Measurements from ENCODE around the gene FUT3. TPM values are rescaled to one million over a fixed set of nuclear protein-coding genes. Genes with fewer than 3 reads are reported as not detected.
"Not testable (repeated sequence)": the region's sequence is repeated elsewhere in the genome, so short reads cannot be mapped to it uniquely, and the experiment has no call there.

Gene FUT3
- total RNA-seq, 2 donors from 2014 or later, result 260 to 272 TPM

DNA sequence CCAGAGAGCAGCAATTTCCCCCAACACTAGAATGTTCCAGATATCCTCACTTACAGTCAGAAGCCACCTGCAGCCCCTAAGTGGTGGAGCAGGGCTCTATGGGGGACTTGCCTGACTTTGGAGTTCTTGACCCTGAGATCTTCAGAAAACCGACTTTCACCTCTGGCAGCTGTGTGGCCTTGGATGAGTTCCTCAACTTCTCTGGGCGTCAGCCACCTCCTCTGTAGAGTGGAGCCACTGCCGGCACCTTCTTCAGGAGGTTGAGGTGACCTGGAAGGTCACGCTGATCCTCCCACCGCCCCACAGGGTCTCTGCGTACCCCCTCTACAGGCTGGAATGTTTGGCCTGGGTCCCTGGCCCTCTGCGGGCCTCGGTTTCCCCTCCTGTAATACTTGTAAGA, 26.2 kb upstream of the FUT3 start:
- no peaks in the 10 kb centered on the region for H3K4me1 ChIP-seq
- no peak for DNase-seq
- no peaks in the 10 kb centered on the region for H3K27me3 ChIP-seq
- no peaks in the 10 kb centered on the region for H3K36me3 ChIP-seq
- intact Hi-C loops (cut with DNase I), result no loop called here
- TF ChIP-seq, protein P1, sequence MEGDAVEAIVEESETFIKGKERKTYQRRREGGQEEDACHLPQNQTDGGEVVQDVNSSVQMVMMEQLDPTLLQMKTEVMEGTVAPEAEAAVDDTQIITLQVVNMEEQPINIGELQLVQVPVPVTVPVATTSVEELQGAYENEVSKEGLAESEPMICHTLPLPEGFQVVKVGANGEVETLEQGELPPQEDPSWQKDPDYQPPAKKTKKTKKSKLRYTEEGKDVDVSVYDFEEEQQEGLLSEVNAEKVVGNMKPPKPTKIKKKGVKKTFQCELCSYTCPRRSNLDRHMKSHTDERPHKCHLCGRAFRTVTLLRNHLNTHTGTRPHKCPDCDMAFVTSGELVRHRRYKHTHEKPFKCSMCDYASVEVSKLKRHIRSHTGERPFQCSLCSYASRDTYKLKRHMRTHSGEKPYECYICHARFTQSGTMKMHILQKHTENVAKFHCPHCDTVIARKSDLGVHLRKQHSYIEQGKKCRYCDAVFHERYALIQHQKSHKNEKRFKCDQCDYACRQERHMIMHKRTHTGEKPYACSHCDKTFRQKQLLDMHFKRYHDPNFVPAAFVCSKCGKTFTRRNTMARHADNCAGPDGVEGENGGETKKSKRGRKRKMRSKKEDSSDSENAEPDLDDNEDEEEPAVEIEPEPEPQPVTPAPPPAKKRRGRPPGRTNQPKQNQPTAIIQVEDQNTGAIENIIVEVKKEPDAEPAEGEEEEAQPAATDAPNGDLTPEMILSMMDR (IDR thresholded peaks at IDR 0.05), result no peak
- H3K9me3 ChIP-seq, result no peaks in the 10 kb centered on the region
- H3K4me3 ChIP-seq, result no peak overlapping the region
- H3K27ac ChIP-seq, result no peak overlapping the region
- H3K9ac ChIP-seq (ENCODE audit: low read depth in 2 of 2, low read length in 2 of 2), result no peak overlapping the region

DNA sequence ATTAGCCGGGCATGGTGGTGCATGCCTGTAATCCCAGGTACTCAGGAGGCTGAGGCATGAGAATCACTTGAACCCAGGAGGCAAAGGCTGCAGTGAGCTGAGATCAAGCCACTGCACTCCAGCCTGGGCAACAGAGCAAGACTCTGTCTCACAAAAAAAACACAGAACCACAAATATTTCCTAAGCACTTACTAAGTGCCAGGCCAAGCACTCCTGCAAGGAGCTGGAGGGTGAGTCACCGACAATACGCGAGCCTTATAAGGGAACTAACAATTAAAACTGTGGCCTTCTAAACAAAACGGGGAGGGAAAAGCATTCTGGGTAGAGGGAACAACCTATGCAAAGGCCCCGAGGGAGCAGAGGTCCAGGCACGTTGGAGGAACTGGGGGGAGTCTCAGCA, 23.2 kb upstream of the FUT3 start:
- H3K9ac ChIP-seq (ENCODE audit: low read depth in 2 of 2, low read length in 2 of 2); H3K4me3 ChIP-seq; intact Hi-C loops (cut with DNase I); DNase-seq; H3K4me1 ChIP-seq; H3K27ac ChIP-seq; H3K27me3 ChIP-seq; H3K9me3 ChIP-seq; H3K36me3 ChIP-seq: not testable (repeated sequence)

DNA sequence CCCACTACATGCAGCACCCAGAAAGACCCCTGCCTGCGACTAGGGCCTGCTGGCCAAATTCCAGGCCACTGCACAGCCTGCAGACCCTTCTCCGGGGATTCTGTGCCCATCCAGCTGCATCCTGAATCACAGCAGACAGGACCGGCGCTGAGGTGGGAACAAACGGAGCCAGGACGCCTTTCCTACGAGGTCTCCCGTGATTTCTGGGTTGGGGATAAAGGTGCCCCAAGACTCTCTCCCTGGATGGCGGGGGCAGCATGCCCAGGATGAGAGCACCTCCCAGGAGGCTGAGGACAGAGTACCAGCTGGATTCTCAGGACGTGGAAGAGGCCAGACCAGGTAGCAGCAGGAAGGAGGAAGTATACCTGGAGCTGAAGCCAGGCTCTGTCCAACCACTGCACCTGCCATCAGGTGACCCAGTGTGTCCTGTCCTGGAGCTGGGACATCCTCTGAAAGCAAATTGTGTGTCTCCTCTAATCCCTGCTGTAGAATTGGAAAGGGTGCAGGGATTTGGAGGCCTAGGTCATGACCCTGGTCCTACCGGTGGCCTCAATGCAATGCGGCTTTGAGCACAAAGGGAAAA, 22.5 kb upstream of the FUT3 start:
- H3K27ac ChIP-seq, result no peak overlapping the region
- DNase-seq, result no peak
- no peaks in the 10 kb centered on the region for H3K27me3 ChIP-seq
- no peaks in the 10 kb centered on the region for H3K4me1 ChIP-seq
- H3K36me3 ChIP-seq, result no peaks in the 10 kb centered on the region
- TF ChIP-seq, protein P1 (IDR thresholded peaks at IDR 0.05), result no peak
- H3K4me3 ChIP-seq, result no peak overlapping the region
- intact Hi-C loops (cut with DNase I), result no loop called here
- H3K9me3 ChIP-seq, result no peaks in the 10 kb centered on the region
- H3K9ac ChIP-seq (ENCODE audit: low read depth in 2 of 2, low read length in 2 of 2), result no peak overlapping the region

DNA sequence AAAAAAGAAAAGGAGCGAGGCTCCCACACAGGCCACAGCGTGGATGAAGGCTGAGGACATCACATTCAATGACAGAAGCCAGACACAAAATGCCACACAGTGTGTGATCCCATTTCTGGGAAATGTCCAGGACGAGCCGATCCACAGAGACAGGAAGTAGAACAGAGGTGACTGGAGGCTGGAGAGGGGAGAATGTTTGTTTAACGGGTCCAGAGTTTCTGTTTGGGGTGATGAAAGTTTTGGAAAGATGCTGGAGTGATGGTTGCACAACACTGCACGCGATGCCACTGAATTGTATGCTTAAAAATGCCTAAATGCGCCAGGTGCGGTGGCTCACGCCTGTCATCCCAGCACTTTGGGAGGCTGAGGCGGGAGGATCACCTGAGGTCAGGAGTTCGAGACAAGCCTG, 19.7 kb upstream of the FUT3 start:
- no peaks in the 10 kb centered on the region for H3K9me3 ChIP-seq
- H3K27me3 ChIP-seq, result no peaks in the 10 kb centered on the region
- DNase-seq, result no peak
- TF ChIP-seq, protein P1 (IDR thresholded peaks at IDR 0.05), result no peak
- H3K4me1 ChIP-seq, result no peaks in the 10 kb centered on the region
- no peaks in the 10 kb centered on the region for H3K36me3 ChIP-seq
- H3K27ac ChIP-seq, result no peak overlapping the region
- no peak overlapping the region for H3K4me3 ChIP-seq
- intact Hi-C loops (cut with DNase I), result no loop called here
- H3K9ac ChIP-seq (ENCODE audit: low read depth in 2 of 2, low read length in 2 of 2), result no peak overlapping the region

DNA sequence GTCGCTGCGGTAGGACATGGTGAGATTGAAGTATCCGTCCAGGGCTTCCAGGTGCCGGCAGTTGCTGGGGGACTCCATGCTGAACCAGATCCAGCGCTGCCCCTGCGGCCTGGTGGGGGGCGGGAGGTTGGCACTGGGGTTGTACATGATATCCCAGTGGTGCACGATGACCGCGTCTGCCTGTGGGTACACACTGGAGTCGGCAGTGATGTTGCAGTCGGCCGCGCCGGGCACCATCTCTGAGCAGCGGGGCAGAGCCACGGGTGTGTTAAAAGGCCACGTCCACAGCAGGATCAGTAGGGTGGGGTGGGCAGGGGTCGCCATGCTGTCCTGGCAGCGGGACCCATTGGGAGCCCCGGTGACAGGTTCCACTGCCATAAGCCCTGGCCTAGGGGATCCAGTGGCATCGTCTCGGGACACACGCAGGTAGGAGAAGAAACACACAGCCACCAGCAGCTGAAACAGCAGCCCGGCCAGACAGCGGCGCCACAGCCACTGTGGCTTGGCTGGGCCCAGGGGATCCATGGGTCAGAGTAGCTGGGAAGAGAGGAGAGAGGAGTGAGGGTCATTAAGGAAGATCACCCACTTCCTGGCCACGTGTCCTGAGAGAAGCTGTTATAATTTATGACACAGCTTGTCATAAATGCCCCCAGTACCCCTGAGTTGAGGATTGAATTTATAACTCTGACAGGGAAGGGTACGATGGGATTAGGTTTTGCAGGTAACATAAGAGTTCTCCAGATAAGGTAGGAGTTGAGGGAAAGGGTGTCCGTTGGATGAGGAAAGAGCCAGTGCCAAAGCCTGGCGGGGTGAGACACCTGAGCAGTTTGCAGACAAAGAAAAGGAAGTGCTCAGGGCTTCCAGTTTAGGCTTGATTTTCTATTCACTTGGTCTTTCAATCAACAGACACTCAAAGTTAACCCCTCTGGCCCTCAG, 16.2 kb upstream of the FUT3 start:
- no peaks in the 10 kb centered on the region for H3K9me3 ChIP-seq
- H3K36me3 ChIP-seq, result no peaks in the 10 kb centered on the region
- intact Hi-C loops (cut with DNase I), result no loop called here
- TF ChIP-seq, protein P1 (IDR thresholded peaks at IDR 0.05), result no peak
- H3K27ac ChIP-seq, result no peak overlapping the region
- H3K4me1 ChIP-seq, result no peaks in the 10 kb centered on the region
- no peak overlapping the region for H3K4me3 ChIP-seq
- H3K9ac ChIP-seq (ENCODE audit: low read depth in 2 of 2, low read length in 2 of 2), result no peak overlapping the region
- no peaks in the 10 kb centered on the region for H3K27me3 ChIP-seq
- DNase-seq, result no peak

DNA sequence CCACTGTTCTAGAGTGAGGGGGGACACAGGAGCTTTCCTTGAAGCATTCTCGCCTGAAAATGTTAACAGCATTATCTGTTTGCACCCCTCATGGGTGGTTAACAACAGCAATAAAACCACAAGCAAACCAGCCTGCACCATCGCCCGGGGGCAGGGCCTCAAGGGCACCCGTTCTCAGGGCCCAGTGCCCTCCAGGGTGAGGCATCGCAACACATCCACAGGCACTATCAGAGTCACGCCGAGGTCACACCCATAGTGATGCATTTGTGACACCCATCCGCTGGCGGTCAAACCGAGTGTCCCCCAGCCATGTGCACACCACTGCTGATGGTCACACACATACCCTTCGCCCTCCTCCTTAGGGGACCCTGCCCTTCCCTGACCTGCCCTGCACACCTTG, 14.5 kb upstream of the FUT3 start:
- Histone ChIP-seq H3K9me3 (no peaks in the 10 kb centered on the region), H3K36me3 (no peaks in the 10 kb centered on the region), H3K9ac (ENCODE audit: low read depth in 2 of 2, low read length in 2 of 2) (no peak overlapping the region), H3K4me3 (no peak overlapping the region), H3K27ac (no peak overlapping the region), H3K27me3 (no peaks in the 10 kb centered on the region), H3K4me1 (no peaks in the 10 kb centered on the region)
- no peak for DNase-seq
- TF ChIP-seq, protein P1 (IDR thresholded peaks at IDR 0.05), result no peak
- intact Hi-C loops (cut with DNase I), result no loop called here

All from colonic mucosa (tissue), 4 donors.